SK-N-MC (cell line): Measurements from ENCODE around the gene AGBL1.

ENCODE experiments used
- EZH2 ChIP-seq: fragments of 200-600 bp; sonication (generic); IDR thresholded peaks from one replicate; pipeline ENCODE4 v1.6.1; 2017; ENCODE audit warnings: antibody characterized with exemption
- POLR2AphosphoS5 ChIP-seq: IDR thresholded peaks from 2 replicates; pipeline ENCODE4 v1.6.1; 2012; ENCODE audit warnings: mild to moderate bottlenecking, low read depth, low read length, borderline replicate concordance

GRCh38 chr15:86623236-86623635 is 543.6 kb downstream of the AGBL1 start:
- TF ChIP-seq EZH2 (no peak), POLR2AphosphoS5 (no peak)
